SJSA1 (cell line): ENCODE measurements around the gene CD2. TPM values are rescaled to one million over a fixed set of nuclear protein-coding genes. Genes with fewer than 3 reads are reported as not detected.

Experiments
- DNase-seq, 2 experiments: peaks; one replicate each; pipeline ENCODE4 v3.0.0-alpha.2; 2015 to 2020; ENCODE audit warnings: low spot score in 2 of 2, low read depth in 1 of 2
- H3K27ac ChIP-seq: fragments of 250-450 bp; sonication (Bioruptor Pico); 2 replicates; pipeline ENCODE4 v1.5.1; 2020; ENCODE audit warnings: mild to moderate bottlenecking, moderate library complexity
- H3K27me3 ChIP-seq: fragments of 250-450 bp; sonication (Bioruptor Pico); replicated peaks from 2 replicates; pipeline ENCODE4 v1.5.1; 2020; ENCODE audit warnings: mild to moderate bottlenecking, moderate library complexity
- H3K36me3 ChIP-seq: fragments of 250-450 bp; sonication (Bioruptor Pico); 2 replicates; pipeline ENCODE4 v1.5.1; 2020; ENCODE audit warnings: mild to moderate bottlenecking
- H3K4me1 ChIP-seq: fragments of 250-450 bp; sonication (Bioruptor Pico); replicated peaks from 2 replicates; pipeline ENCODE4 v1.6.1; 2021; ENCODE audit warnings: mild to moderate bottlenecking
- H3K4me3 ChIP-seq: fragments of 250-450 bp; sonication (Bioruptor Pico); 2 replicates; pipeline ENCODE4 v1.5.1; 2020; ENCODE audit warnings: mild to moderate bottlenecking
- H3K9me3 ChIP-seq: fragments of 250-450 bp; sonication (Bioruptor Pico); replicated peaks from 2 replicates; pipeline ENCODE4 v1.5.1; 2020; ENCODE audit warnings: mild to moderate bottlenecking
- total RNA-seq: library from RNA; depleted of rRNA; stranded (reverse); fragments of >200 nt; shearing (Covaris generic); gene quantifications from 2 replicates; pipeline ENCODE4 v1.2.3, GENCODE V29; 2014; rRNA removed

Gene CD2
- total RNA-seq, 1 experiment from 2014 or later, result not detected

DNA sequence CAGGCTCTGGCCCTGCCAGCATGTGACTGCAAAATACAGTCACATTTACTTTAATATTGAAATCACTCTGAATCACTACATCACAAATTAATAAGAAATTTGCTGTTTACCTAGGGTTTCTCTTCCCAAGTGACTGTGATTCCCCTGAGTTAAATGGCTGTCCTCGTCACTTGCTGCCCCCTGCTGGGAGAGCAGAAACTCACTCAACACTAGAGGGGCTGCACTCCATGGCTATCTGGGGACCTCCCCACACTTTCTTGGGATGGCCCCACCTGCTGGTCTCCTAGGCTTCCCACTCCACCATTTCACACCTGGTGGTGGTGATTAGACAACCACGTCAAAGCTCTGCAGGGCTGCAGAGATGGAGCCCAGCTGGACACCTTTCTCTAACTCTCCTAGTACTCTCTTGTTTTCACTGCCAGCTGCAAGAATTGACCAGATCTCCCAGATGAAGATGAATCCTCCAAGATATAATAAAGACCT lies 63.4 kb downstream of the CD2 start:
- no peak for DNase-seq

More for the DNA sequence above, 63.4 kb downstream of the CD2 start:
- Histone ChIP-seq H3K4me1 (no peaks in the 10 kb centered on the region), H3K27ac (no peak overlapping the region), H3K4me3 (no peak overlapping the region), H3K36me3 (no peaks in the 10 kb centered on the region), H3K9me3 (no peaks in the 10 kb centered on the region), H3K27me3 (no peaks in the 10 kb centered on the region)

Other genes with a start within 250 kb of the CD2 start
- gene CD58, start 183.4 kb upstream of the CD2 start, total RNA-seq, result 3.3 and 23.2 TPM in 2 replicates
- gene IGSF3, start 86.7 kb upstream of the CD2 start, total RNA-seq, result 3.5 and 5.8 TPM in 2 replicates
- 15.6 and 25.2 TPM in 2 replicates for gene PTGFRN, start 155.5 kb downstream of the CD2 start, total RNA-seq
- gene CD101, start 247.3 kb downstream of the CD2 start, total RNA-seq, result 0.05 and 0.50 TPM in 2 replicates